ENCODE measurements around the gene MSL1. TPM values are rescaled to one million over a fixed set of nuclear protein-coding genes. Genes with fewer than 3 reads are reported as not detected.
A peak's percentile ranks its signal among the peaks of the same experiment; 100 is the strongest.

MSL1 gene
- total RNA-seq, 1 experiment from 2014 or later, result 96.3 TPM

DNA sequence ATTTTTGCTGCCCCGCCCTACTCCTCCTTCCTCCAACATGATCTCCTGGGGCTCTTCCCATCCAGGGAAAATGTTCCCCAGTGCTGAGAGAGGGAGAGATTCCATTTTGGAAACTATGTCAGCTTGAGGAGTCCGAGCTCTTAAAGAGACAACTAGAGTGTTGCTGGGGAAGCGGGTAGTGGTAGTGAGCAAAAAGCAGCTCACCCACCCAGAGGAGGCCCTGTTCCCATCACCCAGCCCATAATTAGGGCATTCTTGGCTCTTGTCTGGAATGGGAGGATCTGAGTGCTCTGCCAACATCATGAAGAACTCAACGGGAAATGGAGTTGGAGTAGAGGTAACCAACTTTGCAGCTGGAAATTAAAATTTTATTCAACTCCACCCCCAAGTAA lies 9.1 kb upstream of the MSL1 start:
- BruUV-seq (replicated peaks), result no TSS peak
- Histone ChIP-seq H3K27ac (ENCODE audit: low read length) (peak overlapping the region; percentile 75), H3K4me3 (ENCODE audit: low read depth in 2 of 2, low read length in 2 of 2) (no peak overlapping the region), H3K36me3 (ENCODE audit: control insufficient read depth, insufficient read depth, low read length) (no peaks in the 10 kb centered on the region), H3K27me3 (ENCODE audit: control insufficient read depth, insufficient read depth, low read length) (no peaks in the 10 kb centered on the region), H3K9me3 (ENCODE audit: control insufficient read depth, insufficient read depth, low read depth, low read length) (no peaks in the 10 kb centered on the region), H3K4me1 (ENCODE audit: control insufficient read depth, insufficient read depth, low read length) (peaks cover 45% of the 10 kb centered on the region)
- POLR2A ChIA-PET, result interaction anchor here (0.5 to 2.1 kb wide), 9 partner anchors 10 to 160 kb away, joined by 3 to 13 read pairs (median 4); partner anchors contain the start of gene NR1D1
- in situ Hi-C loops (cut with HindIII; ENCODE audit: low pct_unique_long_range_greater_than_20kb, low sequenced_read_pairs), result no loop called here
- intact Hi-C loops (cut with micrococcal nuclease; ENCODE audit: unreplicated experiment), result loop anchor here (1.0 to 10.0 kb wide), 2 partner anchors 56 to 98 kb away; partner anchors contain the start of gene CSF3
- ATAC-seq (no peak), DNase-seq (ENCODE audit: low read depth, low spot score) (no peak)
- TF ChIP-seq SIN3A (IDR thresholded peaks at IDR 0.05; ENCODE audit: borderline replicate concordance, insufficient read depth, low read depth, low read length), result no peak
- TF ChIP-seq, protein P1, sequence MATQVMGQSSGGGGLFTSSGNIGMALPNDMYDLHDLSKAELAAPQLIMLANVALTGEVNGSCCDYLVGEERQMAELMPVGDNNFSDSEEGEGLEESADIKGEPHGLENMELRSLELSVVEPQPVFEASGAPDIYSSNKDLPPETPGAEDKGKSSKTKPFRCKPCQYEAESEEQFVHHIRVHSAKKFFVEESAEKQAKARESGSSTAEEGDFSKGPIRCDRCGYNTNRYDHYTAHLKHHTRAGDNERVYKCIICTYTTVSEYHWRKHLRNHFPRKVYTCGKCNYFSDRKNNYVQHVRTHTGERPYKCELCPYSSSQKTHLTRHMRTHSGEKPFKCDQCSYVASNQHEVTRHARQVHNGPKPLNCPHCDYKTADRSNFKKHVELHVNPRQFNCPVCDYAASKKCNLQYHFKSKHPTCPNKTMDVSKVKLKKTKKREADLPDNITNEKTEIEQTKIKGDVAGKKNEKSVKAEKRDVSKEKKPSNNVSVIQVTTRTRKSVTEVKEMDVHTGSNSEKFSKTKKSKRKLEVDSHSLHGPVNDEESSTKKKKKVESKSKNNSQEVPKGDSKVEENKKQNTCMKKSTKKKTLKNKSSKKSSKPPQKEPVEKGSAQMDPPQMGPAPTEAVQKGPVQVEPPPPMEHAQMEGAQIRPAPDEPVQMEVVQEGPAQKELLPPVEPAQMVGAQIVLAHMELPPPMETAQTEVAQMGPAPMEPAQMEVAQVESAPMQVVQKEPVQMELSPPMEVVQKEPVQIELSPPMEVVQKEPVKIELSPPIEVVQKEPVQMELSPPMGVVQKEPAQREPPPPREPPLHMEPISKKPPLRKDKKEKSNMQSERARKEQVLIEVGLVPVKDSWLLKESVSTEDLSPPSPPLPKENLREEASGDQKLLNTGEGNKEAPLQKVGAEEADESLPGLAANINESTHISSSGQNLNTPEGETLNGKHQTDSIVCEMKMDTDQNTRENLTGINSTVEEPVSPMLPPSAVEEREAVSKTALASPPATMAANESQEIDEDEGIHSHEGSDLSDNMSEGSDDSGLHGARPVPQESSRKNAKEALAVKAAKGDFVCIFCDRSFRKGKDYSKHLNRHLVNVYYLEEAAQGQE (IDR thresholded peaks at IDR 0.05; ENCODE audit: insufficient read depth in 1 of 2, low read depth in 2 of 2, low read length in 1 of 2), result no peak
- TF ChIP-seq POLR2AphosphoS5 (IDR thresholded peaks at IDR 0.05; ENCODE audit: low read depth, low read length), result no peak
- TF ChIP-seq, protein P2, sequence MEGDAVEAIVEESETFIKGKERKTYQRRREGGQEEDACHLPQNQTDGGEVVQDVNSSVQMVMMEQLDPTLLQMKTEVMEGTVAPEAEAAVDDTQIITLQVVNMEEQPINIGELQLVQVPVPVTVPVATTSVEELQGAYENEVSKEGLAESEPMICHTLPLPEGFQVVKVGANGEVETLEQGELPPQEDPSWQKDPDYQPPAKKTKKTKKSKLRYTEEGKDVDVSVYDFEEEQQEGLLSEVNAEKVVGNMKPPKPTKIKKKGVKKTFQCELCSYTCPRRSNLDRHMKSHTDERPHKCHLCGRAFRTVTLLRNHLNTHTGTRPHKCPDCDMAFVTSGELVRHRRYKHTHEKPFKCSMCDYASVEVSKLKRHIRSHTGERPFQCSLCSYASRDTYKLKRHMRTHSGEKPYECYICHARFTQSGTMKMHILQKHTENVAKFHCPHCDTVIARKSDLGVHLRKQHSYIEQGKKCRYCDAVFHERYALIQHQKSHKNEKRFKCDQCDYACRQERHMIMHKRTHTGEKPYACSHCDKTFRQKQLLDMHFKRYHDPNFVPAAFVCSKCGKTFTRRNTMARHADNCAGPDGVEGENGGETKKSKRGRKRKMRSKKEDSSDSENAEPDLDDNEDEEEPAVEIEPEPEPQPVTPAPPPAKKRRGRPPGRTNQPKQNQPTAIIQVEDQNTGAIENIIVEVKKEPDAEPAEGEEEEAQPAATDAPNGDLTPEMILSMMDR (IDR thresholded peaks at IDR 0.05), result no peak
- TF ChIP-seq TCF7L2 (IDR thresholded peaks at IDR 0.05; ENCODE audit: low read depth, low read length), result no peak
- CTCF ChIA-PET, result interaction anchor here (0.5 to 3.1 kb wide), 20 partner anchors 9 to 175 kb away, joined by 3 to 42 read pairs (median 3); partner anchors contain the start of genes CASC3, CSF3, MED24 and MSL1

DNA sequence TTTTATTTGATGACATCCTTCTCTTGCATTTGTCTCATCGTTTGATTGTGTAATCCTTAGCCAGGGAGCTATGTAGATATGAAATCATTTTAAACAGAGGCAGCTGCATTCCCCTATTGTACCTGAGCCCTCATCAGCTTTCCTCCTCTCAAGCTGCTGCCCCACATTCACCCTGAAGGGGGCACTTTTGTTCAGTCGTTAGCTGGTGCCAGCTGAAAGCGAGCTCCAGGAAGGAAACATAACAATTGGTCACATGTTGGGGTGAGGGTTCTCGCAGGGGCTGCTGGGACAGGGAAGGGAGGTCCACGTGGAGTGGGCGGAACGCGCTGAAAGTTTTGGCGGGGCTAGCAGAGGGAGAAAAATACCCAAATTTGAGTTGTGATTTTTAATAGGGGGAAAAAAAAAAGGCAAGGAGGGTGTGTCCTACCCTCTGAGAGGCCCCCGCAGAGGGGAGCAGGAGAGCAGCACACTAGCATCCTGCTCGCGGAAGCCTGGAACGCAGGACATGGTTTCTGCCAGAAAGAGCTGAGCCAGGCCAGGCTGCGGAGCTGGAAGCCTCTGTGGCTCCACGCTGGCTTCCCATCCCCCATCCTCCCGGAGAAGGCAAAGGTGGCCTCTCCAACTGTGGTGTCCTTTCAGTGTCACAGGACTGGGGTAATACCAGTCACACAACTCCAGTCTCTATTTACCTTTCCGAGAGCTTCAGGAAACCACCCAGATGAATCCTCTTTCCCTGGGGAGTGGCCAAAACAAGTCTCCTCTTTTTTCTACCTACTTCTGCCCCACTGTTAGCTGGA lies 8.5 kb upstream of the MSL1 start:
- TF ChIP-seq, protein P1 (IDR thresholded peaks at IDR 0.05; ENCODE audit: insufficient read depth in 1 of 2, low read depth in 2 of 2, low read length in 1 of 2), result no peak
- TF ChIP-seq TCF7L2 (IDR thresholded peaks at IDR 0.05; ENCODE audit: low read depth, low read length), result no peak
- 0 out of 2 replicates have a peak, but pooled peaks have one; percentile 86 for TF ChIP-seq SIN3A (IDR thresholded peaks at IDR 0.05; ENCODE audit: borderline replicate concordance, insufficient read depth, low read depth, low read length)
- peak; percentile 97 for TF ChIP-seq POLR2AphosphoS5 (IDR thresholded peaks at IDR 0.05; ENCODE audit: low read depth, low read length)
- TF ChIP-seq, protein P2 (IDR thresholded peaks at IDR 0.05), result peak; percentile 90
- Histone ChIP-seq H3K4me1 (ENCODE audit: control insufficient read depth, insufficient read depth, low read length) (peaks cover 39% of the 10 kb centered on the region), H3K27me3 (ENCODE audit: control insufficient read depth, insufficient read depth, low read length) (no peaks in the 10 kb centered on the region), H3K9me3 (ENCODE audit: control insufficient read depth, insufficient read depth, low read depth, low read length) (no peaks in the 10 kb centered on the region), H3K36me3 (ENCODE audit: control insufficient read depth, insufficient read depth, low read length) (no peaks in the 10 kb centered on the region), H3K27ac (ENCODE audit: low read length) (peak overlapping the region; percentile 97), H3K4me3 (ENCODE audit: low read depth in 2 of 2, low read length in 2 of 2) (peak overlapping the region; percentile 43 to 68)
- intact Hi-C loops (cut with micrococcal nuclease; ENCODE audit: unreplicated experiment) (loop anchor here (1.0 to 10.0 kb wide), 2 partner anchors 55 to 99 kb away; partner anchors contain the start of gene CSF3), in situ Hi-C loops (cut with HindIII; ENCODE audit: low pct_unique_long_range_greater_than_20kb, low sequenced_read_pairs) (no loop called here)
- peak; percentile 84 for DNase-seq (ENCODE audit: low read depth, low spot score)
- ChIA-PET CTCF (interaction anchor here (0.5 to 3.1 kb wide), 22 partner anchors 10 to 177 kb away, joined by 3 to 42 read pairs (median 4); partner anchors contain the start of genes CASC3, CSF3, MED24 and MSL1), POLR2A (interaction anchor here (0.5 to 2.1 kb wide), 9 partner anchors 10 to 92 kb away, joined by 3 to 13 read pairs (median 4); partner anchors contain the start of gene NR1D1)
- ATAC-seq, result peak; percentile 92
- BruUV-seq (replicated peaks), result TSS peak; percentile 98

Measured in Panc1 (cell line).